GM12872 (cell line): Measurements from ENCODE around the gene CACNA2D3.

Source experiments
- CTCF ChIP-seq: IDR thresholded peaks from 3 replicates; pipeline ENCODE4 v1.5.1; 2011; ENCODE audit warnings: low read depth, mild to moderate bottlenecking, low read length, moderate library complexity; ENCODE audit not compliant: insufficient read depth

CACNA2D3 gene

GRCh38 chr3:54121414-54122323 is 683 bp upstream of the CACNA2D3 start:
- TF ChIP-seq CTCF: no peak

GRCh38 chr3:54123003-54123775 is 837 bp downstream of the CACNA2D3 start:
- no peak for TF ChIP-seq CTCF

- TF ChIP-seq CTCF: no peak
Observed at GRCh38 chr3:54123776-54124196, 1.4 kb downstream of the CACNA2D3 start.

- no peak for TF ChIP-seq CTCF
Observed at GRCh38 chr3:54125300-54125699, 2.9 kb downstream of the CACNA2D3 start.

- no peak for TF ChIP-seq CTCF
Observed at GRCh38 chr3:54126551-54126950, 4.2 kb downstream of the CACNA2D3 start.

GRCh38 chr3:54127499-54128056 is 5.2 kb downstream of the CACNA2D3 start:
- no peak for TF ChIP-seq CTCF

- no peak for TF ChIP-seq CTCF
Observed at GRCh38 chr3:54131026-54131605, 8.8 kb downstream of the CACNA2D3 start.
